GM18517 (cell line): ENCODE results near the gene TUBGCP3.
"Not testable (repeated sequence)": the region's sequence is repeated elsewhere in the genome, so short reads cannot be mapped to it uniquely, and the experiment has no call there.

Source experiments
- ATAC-seq: cut with Tn5 transposase; IDR thresholded peaks from one replicate; pipeline ENCODE4 v1.9.1; 2021; ENCODE audit warnings: mild to moderate bottlenecking, moderate library complexity; ENCODE audit not compliant: unreplicated experiment

Gene TUBGCP3, protein sequence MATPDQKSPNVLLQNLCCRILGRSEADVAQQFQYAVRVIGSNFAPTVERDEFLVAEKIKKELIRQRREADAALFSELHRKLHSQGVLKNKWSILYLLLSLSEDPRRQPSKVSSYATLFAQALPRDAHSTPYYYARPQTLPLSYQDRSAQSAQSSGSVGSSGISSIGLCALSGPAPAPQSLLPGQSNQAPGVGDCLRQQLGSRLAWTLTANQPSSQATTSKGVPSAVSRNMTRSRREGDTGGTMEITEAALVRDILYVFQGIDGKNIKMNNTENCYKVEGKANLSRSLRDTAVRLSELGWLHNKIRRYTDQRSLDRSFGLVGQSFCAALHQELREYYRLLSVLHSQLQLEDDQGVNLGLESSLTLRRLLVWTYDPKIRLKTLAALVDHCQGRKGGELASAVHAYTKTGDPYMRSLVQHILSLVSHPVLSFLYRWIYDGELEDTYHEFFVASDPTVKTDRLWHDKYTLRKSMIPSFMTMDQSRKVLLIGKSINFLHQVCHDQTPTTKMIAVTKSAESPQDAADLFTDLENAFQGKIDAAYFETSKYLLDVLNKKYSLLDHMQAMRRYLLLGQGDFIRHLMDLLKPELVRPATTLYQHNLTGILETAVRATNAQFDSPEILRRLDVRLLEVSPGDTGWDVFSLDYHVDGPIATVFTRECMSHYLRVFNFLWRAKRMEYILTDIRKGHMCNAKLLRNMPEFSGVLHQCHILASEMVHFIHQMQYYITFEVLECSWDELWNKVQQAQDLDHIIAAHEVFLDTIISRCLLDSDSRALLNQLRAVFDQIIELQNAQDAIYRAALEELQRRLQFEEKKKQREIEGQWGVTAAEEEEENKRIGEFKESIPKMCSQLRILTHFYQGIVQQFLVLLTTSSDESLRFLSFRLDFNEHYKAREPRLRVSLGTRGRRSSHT

DNA sequence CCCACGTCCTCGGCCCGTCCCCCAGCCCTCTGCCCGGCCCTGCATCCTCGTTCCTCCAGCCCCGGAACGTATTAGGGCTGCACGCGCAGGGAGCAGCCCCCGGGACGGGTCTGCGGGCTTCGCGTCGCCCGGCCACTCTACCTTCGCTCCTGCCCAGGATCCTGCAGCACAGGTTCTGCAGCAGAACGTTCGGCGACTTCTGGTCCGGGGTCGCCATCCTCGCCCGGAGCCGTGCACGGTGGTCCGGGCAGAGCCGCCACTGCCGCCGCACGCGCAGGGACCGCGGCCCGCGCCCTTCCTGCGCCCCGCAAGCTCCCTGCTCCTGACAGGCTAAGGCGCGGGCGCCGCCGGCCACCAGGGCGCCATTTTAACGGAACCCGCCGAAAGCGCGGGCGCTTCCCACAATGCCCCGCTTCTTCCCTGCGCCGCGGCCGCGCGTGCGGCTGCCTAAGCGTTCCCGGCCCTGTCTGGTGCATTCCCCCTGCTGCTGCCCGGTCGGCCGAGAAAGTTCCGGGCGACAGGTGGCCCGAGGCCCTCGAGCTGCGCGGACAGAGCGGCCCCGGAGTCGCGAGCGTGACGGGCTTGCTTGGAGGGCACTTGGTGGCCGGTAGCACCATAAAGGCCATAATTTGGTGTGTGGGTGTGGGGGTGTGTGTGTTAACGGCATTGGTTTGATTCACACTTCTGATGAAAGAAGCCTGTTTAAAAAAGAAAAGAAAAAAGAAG, at the start of gene TUBGCP3:
TSS of gene TUBGCP3 (minus strand) at position 390 of the 726 bp plus-strand sequence. CDS start at position 217, 173 bp downstream.
- peak; percentile 80 for ATAC-seq

DNA sequence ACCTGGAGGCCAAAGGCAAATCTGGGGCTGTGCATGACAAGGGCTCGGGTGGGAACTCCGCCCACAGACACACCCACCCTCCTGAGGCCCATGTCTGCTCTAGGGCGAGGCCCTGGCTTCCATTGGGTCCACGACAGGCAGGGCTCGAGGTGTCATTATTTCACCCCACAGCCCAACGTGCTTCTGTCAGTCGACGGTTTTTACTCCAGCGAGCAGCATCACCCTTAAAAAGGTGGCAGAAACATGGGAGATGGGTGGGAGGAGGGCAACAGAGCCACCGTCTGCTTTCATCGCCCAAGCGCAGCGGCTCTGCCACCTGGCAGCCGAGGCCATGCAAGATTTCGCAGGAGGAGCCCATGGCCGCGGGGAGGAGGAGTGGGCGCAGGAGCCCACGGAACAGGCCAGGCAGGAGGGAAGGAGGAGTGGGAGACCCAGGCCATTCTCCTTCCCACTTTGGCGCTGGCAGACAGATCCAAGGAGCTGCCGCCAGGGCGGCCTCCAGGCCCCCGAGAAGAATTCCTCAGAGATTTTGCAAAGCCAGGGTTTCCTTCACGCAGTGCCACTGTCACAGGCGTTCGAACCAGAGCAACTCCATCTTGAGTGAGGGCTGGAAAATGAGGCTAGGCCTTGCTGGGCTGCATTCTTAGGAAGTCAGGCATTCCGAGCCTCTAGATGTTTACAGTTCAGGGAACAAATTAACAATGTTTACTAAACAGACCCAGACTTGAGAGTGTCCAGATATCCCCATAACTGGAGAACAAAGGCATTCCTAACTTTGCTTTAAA, 49.3 kb upstream of the TUBGCP3 start:
- no peak for ATAC-seq

DNA sequence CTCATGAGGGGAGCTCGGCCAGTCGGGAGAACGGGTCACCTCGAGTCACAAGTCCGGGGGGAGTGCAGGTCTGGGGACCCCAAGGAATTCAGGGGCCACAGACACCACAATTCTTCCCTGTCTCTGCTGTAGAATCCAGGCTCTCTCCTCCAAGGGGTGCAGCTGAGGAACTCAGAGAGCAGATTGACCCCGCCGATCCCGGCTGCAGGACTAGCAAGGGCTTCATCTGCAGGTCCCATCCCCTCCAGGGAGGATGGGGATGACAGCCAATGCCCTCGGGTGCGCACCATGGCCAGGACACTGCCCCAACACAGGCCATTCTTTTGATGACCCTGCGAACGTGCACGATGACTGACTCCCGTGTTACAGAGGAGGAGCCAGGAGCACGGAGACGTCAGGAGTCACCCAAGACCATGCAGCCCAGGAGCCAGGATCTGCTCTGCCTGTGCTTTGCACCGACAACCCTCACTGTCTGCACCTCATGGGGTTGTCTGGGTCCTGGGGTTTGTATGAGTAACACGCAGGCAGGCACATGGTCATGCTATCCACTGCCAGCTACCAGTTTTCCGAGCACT, 48.5 kb upstream of the TUBGCP3 start:
- ATAC-seq: no peak

DNA sequence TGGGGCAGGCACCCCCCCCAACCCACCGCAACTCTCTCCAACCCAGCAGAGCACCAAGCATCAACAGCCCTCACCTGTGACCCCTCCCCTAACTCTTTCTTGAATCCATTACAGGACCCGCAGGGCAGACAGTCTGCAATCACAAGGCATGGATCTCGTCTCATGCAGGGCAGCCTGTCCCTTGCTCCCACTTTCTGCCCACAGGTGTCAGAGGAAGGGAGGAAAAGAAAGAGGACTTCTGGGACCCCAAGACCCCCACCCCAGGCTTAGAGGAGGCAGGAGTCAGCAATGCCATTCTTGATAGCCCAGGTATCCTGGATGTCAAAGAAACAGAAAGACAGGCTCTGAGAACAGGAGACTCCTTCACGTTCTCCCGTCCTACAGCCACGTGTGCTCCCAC, 47.4 kb upstream of the TUBGCP3 start:
- ATAC-seq: no peak

DNA sequence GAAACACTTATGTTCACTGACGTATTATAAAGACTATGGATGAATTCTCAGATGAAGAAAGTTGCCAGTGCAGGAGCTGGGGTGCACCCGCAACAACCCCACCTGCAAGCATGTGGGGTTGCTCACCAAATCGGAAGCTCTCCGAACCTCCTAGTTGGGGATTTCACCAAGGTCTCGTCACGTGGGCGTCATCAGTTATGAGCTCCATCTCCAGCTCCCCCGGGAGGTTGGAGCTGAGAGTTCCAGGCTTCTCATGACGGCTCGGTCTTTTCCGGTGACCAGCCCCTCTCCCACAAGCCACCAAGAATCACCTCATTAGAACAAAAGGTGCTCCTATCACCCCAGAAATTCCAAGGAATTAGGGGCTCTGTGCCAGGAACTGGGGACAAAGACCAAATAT, 46.1 kb upstream of the TUBGCP3 start:
- ATAC-seq: no peak

DNA sequence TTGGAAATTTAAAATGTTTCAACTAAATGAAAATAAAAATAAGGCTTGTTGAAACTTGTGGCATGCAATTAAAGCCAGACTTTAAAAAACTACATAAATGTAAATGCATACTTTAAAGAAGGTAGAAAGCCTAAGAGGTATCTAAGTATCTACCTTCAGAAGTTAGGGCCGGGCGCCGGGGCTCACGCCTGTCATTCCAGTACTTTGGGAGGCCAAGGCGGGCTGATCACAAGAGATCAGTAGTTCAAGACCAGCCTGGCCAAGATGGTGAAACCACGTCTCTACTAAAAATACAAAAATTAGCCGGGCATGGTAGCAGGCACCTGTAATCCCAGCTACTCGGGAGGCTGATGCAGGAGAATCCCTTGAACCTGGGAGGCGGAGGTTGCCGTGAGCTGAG, 42.3 kb upstream of the TUBGCP3 start:
- not testable (repeated sequence) for ATAC-seq

DNA sequence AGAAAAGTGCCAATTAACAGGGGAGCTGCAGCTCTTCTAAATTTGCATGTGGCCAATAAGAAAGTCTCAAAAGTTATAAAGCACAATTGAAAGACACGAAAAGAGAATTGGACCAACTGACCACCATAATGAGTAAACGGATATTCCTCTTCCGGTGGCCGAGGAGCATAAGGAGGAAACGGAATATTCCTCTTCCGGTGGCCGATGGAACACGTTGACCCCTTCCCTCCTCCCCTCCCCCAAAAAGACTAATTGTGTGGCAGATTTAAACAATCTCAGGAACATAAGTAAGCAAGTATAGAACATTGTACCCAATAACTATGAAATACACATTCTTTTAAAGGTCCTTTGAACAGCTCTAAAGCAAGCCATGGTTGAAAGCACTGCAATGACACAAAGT, 41.2 kb upstream of the TUBGCP3 start:
- no peak for ATAC-seq

DNA sequence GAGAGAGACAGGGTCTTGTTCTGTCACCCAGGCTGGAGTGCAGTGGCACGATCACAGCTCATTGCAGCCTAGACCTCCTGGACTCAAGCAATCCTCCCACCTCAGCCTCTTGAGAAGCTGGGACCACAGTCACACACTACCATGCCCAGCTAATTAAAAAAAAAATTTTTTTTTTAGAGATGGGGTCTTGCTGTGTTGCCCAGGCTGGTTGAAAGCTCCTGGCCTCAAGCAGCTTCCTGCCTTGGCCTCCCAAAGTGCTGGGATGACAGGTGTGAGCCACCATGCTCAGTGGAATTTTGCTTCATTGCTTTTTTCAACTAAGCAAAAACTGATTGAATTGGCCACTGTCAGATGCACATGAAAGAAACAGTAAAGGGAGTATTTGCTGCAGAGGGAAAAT, 39.7 kb upstream of the TUBGCP3 start:
- ATAC-seq: not testable (repeated sequence)

DNA sequence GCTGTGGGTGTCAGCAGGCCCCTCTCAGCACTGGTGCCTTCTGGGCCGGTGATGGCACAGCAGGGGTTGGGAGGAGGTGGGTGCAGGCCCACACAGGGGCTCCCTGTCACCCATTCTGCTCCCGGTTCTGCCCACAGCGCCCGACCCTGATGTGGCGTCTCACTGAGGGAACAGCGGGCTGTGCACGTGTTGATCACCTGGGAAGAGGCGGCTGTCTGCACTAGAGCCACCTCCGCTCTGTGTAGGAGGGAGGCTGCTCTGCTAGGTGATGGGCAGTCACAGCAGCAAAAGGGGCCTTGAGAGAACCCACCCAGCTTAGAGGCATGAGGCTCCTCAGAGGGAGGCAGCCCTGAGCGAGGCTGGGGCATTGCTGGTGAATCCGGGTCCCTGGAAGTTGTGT, 39.2 kb upstream of the TUBGCP3 start:
- no peak for ATAC-seq

DNA sequence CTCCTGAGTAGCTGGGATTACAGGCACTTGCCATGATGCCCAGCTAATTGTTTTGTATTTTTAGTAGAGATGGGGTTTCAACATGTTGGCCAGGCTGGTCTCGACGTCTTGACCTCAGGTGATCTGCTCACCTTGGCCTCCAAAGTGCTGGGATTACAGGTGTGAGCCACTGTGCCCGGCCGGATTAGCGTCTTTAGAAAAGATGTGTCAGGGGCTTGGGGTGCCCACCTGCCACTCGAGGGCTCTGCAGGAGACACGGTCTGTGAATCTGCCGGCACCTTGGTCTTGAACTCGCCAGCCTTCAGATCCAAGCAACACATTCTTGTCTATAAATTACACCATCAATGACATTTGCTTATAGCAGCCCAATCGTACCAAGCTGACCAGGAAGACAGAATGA, 38.8 kb upstream of the TUBGCP3 start:
- ATAC-seq: no peak

DNA sequence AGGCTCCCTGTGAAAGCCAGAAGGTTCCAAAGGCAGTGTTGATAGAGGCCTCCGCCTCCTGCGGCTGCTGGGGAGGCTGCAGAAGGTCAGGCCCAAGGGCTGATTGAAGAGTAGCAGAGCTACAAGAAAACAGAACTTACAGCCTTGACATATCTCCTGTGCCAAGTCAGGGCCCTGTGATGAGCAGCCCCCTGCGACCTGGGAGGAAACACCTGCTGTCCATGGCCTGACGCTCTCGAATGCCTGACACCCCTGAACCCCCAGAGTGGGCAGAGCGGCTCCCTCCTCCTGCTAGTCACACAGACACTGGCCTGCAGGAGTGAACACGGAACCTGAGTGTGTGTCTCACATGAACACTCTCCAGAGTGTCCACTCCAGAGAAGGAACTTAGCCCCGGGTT, 38.2 kb upstream of the TUBGCP3 start:
- no peak for ATAC-seq

DNA sequence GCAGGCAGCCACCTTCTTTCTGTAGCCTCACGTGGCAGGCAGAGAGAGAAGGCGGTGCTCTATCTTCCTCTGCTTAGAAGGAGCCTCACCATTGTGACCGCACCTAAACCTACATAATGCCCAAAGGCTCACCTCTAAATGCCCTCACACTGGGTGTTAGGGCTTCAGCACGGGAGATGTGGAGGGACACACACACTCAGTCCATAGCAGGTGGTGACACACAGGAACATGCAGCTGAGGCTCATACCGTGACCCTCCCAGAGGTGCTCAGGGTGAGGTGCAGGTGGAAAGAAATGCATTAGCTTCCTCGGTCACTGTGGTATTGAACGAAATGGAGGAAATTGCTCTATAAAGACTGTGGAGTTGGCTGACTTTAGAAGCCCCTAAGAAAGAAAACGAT, 37.7 kb upstream of the TUBGCP3 start:
- ATAC-seq: no peak

DNA sequence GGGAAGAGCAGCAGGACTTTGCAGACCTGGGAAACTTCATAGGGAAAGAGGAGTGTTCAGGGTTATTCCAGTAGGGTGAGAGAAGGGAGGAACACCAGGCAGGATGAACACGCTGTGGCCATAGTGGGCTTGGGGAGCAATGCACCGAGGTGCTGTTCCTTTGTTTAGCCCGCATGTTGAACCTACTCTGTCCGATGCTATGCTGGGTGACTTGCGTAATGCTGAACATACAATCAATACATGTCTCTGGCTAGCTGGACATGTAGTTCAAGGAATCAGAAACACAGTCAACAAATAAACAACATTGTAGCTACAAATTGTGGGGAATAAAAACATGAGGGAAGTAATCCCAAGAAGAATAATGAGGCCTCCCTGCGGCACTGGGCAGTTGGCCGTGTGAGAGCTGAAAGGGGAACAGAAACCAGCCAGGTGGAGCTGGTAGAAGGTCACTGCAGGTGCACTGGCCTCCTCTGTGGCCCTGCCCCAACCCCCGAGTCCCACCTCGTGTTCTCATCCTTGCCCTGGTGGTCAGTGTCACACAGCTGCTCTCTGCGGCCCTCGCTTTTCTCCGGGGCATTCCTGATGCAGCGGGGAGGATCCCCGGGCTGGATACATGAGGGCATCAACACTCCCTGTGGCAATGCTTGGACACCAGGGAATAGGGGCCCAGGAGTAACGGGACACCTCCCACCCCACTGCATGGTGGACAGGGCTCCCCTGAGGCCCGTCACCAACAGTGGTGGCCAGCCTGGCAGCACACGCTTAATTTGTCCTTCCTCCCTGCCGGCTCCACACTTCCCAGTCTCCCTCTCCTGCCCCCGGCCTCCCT, 36.9 kb upstream of the TUBGCP3 start:
- ATAC-seq: no peak

DNA sequence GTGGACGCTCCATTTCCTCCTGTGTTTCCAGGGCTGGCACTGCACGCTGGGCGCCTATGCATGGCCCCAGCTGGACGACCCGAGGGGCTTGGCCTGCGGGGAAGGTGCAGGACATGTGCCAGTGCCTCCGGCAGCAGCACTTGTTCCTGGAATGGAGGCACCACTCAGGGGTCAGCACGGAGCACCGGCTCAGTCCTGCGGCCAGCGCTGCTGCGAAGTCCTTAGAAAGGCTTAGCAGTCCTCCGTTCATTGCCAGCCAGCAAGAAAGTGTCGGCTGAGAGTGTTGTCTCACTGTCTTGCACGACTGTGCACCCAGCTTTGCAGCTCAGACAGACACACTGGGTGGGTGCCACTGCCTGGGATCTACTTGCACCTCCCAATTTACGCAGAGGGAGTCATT, 36.1 kb upstream of the TUBGCP3 start:
- no peak for ATAC-seq

DNA sequence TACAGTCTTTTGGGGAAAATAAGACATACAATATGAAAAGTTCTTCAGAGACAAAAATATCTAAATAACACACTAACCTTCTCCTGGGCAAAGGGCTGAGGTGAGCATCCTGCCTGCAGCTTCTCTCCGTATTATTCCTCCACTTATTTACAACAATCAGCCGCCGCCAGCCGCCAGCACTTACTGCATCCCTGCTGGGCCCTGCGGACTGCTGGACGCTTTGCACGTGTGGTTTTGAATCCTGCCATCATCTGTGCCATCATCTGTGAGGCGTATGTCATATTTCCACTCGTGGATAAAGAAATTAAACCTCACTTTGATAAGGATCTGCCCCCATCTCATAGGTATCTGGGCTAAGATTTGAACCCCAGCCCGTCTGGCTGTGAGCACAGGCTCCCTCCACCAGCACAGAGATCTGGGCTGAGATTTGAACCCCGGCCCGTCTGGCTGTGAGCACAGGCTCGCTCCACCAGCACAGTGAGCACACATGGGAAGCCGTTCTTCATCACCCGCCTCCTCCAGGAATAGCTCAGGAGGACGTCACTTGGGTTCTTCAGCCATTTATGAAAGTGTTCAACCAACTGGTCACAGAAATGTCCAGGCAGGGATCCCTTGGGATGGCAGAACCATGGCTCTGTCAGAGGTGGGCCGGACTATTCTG, 35.2 kb upstream of the TUBGCP3 start:
- ATAC-seq: no peak

DNA sequence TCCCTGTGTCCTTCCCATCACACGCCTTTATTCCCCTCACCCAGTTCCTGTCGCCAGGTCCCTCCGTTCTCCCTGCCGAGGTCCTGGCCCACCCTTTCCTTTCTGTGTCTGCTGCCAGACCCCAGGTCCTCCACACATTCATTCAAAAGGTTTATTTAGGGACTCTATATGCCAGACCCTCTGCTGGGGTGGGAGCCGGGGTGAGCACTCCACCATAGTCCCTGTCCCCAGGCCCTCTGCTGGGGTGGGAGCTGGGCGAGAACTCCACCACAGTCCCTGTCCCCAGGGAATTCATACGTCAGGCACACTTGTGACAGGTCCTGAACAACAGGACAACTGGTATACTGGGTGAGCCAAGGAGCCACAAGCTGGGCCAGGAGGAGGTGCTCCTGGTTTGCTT, 34.4 kb upstream of the TUBGCP3 start:
- ATAC-seq: no peak

DNA sequence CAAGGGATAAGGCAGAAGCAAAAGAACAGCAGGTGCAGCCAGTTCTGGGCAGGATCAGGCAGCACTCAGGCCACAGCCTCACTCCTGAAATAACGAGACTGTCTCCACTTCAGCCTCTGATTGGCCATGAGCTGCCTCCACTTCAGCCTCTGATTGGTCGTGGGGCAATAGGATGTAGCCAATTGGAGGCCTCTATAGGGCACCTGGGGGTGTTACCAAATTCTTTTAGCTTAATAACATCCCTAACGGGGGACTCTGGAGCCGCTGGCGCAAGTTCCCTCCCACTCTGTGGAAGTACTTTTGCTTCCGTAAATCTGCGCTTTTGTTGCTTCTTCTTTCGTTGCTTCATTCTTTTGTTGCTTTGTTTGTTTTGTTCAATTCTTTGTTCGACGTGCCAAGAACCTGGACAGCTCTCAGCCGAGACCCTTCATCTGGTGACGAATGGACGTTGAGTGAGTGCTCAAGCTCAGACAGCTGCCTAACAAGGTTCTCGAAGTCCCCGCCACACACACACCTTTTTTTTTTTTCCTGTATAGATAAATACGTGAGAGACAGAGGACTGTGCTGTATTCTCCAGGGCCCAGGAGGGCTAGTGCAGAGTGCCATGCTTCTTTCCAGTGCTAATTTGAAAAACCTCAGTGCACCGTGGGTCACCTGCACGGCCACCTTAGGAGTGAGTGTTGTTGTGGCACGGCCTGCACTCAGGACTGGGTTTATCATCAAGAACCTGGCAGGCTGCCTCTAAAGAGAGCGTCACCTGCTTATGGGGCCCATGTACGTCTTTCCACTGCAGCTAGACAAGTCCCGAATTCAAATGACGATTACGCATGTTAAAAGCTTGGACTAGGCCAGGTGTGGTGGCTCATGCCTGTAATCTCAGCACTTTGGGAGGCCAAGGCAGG, 32.0 kb upstream of the TUBGCP3 start:
- ATAC-seq: no peak

DNA sequence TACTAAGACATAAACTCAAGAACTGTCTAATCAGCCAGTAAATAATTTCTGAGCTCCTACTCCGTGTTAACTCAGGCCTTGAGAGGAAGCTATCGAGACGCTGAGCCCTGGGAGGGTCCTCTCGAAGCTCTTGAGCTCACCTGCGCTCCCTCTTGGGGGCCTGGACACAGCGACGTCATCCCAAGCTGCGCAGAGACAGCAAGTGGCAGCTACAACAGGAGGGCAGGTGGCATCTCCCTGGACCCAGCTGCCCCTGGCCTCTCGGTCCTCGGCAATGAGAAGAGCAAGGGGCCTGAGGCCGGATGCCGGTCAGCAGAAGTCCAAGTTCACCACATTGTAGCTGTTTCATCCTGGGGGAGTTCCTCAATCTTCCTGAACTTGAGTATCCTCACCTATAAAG, 30.5 kb upstream of the TUBGCP3 start:
- no peak for ATAC-seq
